ENCODE results near the gene EPHB3. TPM values are rescaled to one million over a fixed set of nuclear protein-coding genes. Genes with fewer than 3 reads are reported as not detected.

EPHB3 gene
- total RNA-seq, 3 donors from 2014 or later (not counting 1 experiment from before 2014, with no cell fraction given) = not detected

DNA sequence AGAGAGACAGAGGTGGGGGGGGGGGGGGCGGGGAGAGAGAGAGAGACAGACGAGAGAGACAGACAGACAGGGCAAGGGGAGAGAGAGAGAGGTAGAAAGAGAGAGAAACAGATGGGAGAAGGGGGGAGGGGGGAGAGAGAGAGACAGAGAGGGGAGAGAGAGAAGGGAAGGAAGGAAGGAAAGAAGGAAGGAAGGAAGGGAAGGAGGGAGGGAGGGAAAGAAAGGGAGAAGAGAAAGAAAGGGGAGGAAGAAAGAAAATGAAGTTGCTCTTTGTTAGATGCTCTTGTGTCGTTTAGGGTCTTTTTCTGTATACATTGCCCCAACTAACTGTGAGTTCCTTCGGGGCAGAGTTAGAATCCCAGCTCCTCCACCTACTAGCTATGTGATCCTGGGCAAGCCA is 19.0 kb upstream of the EPHB3 start:
- no peak overlapping the region for H3K27ac ChIP-seq (ENCODE audit: low read length)
- DNase-seq = no peak
- H3K4me1 ChIP-seq (ENCODE audit: control insufficient read depth, insufficient read depth, low read length) = peaks cover 9% of the 10 kb centered on the region
- no peak for ATAC-seq
- intact Hi-C loops (cut with micrococcal nuclease) = loop anchor here (10.0 kb wide), 1 partner anchor 128 kb away; no protein-coding TSS in a partner anchor
- Mint-ChIP-seq H3K36me3 (no peaks in the 10 kb centered on the region), H3K9me3 (no peaks in the 10 kb centered on the region), H3K4me1 (peaks cover 8 to 9% of the 10 kb centered on the region in 2 donors), H3K27ac (no peak overlapping the region), H3K4me3 (no peak overlapping the region), H3K27me3 (ENCODE audit: low read depth in 2 of 2) (peaks cover 42 to 59% of the 10 kb centered on the region in 2 donors)
- no peaks in the 10 kb centered on the region for H3K36me3 ChIP-seq (ENCODE audit: control insufficient read depth, insufficient read depth, low read length)
- 66% methylated on average over 4 of the region's 4 CpGs for WGBS (ENCODE audit: insufficient coverage)
- no peak overlapping the region for H3K4me3 ChIP-seq (ENCODE audit: low read length)
- H3K9me3 ChIP-seq (ENCODE audit: control insufficient read depth, insufficient read depth, low read length) = no peaks in the 10 kb centered on the region
- no peak for TF ChIP-seq CTCF (IDR thresholded peaks at IDR 0.05)
- H3K27me3 ChIP-seq (ENCODE audit: control insufficient read depth, insufficient read depth, low read length) = peaks cover 5% of the 10 kb centered on the region

DNA sequence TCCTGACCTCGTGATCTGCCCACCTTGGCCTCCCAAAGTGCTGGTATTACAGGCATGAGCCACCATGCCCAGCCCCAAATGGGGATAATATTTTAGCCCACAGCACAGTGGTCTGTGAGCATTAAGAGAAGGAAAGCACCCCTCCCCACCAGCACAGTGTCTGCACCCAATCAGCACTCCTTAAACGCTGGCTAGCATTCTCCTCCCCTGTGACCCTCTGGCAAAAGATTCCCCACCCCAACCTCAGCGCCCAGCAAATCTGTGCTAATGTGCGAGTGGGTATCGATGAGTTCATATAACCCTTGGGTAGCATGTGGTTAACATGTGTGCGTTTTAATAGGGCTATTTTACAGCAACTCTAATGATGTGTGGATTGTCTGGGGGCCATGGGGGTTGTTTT is 18.3 kb upstream of the EPHB3 start:
- no peak overlapping the region for H3K4me3 Mint-ChIP-seq
- peaks cover 8 to 9% of the 10 kb centered on the region in 2 donors for H3K4me1 Mint-ChIP-seq
- H3K9me3 ChIP-seq (ENCODE audit: control insufficient read depth, insufficient read depth, low read length) = no peaks in the 10 kb centered on the region
- no peak for TF ChIP-seq CTCF (IDR thresholded peaks at IDR 0.05)
- H3K27me3 Mint-ChIP-seq (ENCODE audit: low read depth in 2 of 2) = peaks cover 45 to 52% of the 10 kb centered on the region in 2 donors
- 73% methylated on average over 5 of the region's 6 CpGs for WGBS (ENCODE audit: insufficient coverage)
- H3K4me1 ChIP-seq (ENCODE audit: control insufficient read depth, insufficient read depth, low read length) = peaks cover 9% of the 10 kb centered on the region
- H3K27ac ChIP-seq (ENCODE audit: low read length) = no peak overlapping the region
- intact Hi-C loops (cut with micrococcal nuclease) = loop anchor here (10.0 kb wide), 1 partner anchor 128 kb away; no protein-coding TSS in a partner anchor
- no peaks in the 10 kb centered on the region for H3K36me3 ChIP-seq (ENCODE audit: control insufficient read depth, insufficient read depth, low read length)
- H3K36me3 Mint-ChIP-seq = no peaks in the 10 kb centered on the region
- H3K27ac Mint-ChIP-seq = no peak overlapping the region
- ATAC-seq (no peak), DNase-seq (no peak)
- H3K9me3 Mint-ChIP-seq = no peaks in the 10 kb centered on the region
- peaks cover 5% of the 10 kb centered on the region for H3K27me3 ChIP-seq (ENCODE audit: control insufficient read depth, insufficient read depth, low read length)
- H3K4me3 ChIP-seq (ENCODE audit: low read length) = no peak overlapping the region

DNA sequence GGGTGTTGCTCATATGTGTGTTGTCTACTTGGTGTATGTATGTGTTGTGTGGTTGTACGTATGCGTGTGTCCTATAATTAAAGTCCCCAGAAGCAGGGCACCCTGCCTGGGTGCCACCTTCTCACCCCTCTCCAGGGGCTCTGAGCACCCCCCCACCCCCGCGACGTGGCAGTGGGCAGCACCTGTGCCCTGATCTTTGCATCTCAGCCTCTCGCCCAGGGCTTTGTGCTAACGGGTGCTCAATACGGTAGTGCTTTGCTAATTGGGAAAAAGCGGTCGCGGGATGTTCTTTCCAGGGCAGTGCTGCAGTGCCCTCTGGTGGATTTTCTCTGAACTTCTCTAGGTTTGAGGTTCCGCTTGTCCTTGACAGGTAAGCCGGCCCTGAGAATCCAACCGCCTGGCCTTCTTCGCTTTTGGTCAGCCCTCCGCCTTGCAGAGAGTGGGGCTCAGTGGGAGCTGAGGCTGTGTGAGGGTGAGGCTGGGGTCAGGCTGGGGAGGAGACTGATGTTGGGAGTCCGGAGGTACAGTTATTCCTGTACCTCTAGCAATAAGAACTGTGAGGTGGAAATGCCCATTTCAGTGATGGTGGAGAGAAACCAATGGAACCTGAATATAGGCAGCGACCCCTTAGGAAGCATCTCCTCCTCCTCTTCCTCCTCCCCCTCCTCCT is 17.6 kb upstream of the EPHB3 start:
- WGBS (ENCODE audit: insufficient coverage) = 2% methylated on average over 16 of the region's 18 CpGs
- no peak overlapping the region for H3K4me3 ChIP-seq (ENCODE audit: low read length)
- H3K9me3 ChIP-seq (ENCODE audit: control insufficient read depth, insufficient read depth, low read length) = no peaks in the 10 kb centered on the region
- peaks cover 9% of the 10 kb centered on the region for H3K4me1 ChIP-seq (ENCODE audit: control insufficient read depth, insufficient read depth, low read length)
- no peaks in the 10 kb centered on the region for H3K36me3 ChIP-seq (ENCODE audit: control insufficient read depth, insufficient read depth, low read length)
- H3K9me3 Mint-ChIP-seq = no peaks in the 10 kb centered on the region
- H3K4me3 Mint-ChIP-seq = no peak overlapping the region
- H3K27ac Mint-ChIP-seq = peak overlapping the region in 1 of 2 donors; percentile 52
- peaks cover 5% of the 10 kb centered on the region for H3K27me3 ChIP-seq (ENCODE audit: control insufficient read depth, insufficient read depth, low read length)
- no peaks in the 10 kb centered on the region for H3K36me3 Mint-ChIP-seq
- DNase-seq (peak; percentile 57 to 87), ATAC-seq (peak; percentile 79 to 93 (median 89))
- peaks cover 8 to 9% of the 10 kb centered on the region in 2 donors for H3K4me1 Mint-ChIP-seq
- peaks cover 42 to 48% of the 10 kb centered on the region in 2 donors for H3K27me3 Mint-ChIP-seq (ENCODE audit: low read depth in 2 of 2)
- intact Hi-C loops (cut with micrococcal nuclease) = loop anchor here (2.0 to 10.0 kb wide), 2 partner anchors 129 to 649 kb away; no protein-coding TSS in a partner anchor
- H3K27ac ChIP-seq (ENCODE audit: low read length) = no peak overlapping the region
- peak; percentile 82 for TF ChIP-seq CTCF (IDR thresholded peaks at IDR 0.05)

DNA sequence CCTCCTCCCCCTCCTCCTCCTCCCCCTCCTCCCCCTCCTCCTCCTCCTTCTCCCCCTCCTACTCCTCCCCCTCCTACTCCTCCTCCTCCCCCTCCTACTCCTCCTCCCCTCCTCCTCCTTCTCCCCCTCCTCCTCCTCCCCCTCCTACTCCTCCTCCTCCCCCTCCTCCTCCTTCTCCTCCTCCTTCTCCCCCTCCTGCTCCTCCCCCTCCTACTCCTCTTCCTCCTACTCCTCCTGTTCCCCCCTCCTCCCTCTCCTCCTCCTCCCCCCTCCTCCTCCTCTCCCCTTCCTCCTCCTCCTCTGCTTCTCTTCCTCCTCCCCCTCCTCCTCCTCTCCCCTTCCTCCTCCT is 17.1 kb upstream of the EPHB3 start:
- Histone ChIP-seq H3K27me3 (ENCODE audit: control insufficient read depth, insufficient read depth, low read length) (peaks cover 5% of the 10 kb centered on the region), H3K27ac (ENCODE audit: low read length) (no peak overlapping the region), H3K9me3 (ENCODE audit: control insufficient read depth, insufficient read depth, low read length) (no peaks in the 10 kb centered on the region), H3K4me1 (ENCODE audit: control insufficient read depth, insufficient read depth, low read length) (peaks cover 9% of the 10 kb centered on the region), H3K36me3 (ENCODE audit: control insufficient read depth, insufficient read depth, low read length) (no peaks in the 10 kb centered on the region), H3K4me3 (ENCODE audit: low read length) (no peak overlapping the region)
- intact Hi-C loops (cut with micrococcal nuclease) = loop anchor here (2.0 to 10.0 kb wide), 2 partner anchors 130 to 650 kb away; no protein-coding TSS in a partner anchor
- H3K27ac Mint-ChIP-seq = no peak overlapping the region
- no peaks in the 10 kb centered on the region for H3K36me3 Mint-ChIP-seq
- peaks cover 42 to 47% of the 10 kb centered on the region in 2 donors for H3K27me3 Mint-ChIP-seq (ENCODE audit: low read depth in 2 of 2)
- H3K4me3 Mint-ChIP-seq = no peak overlapping the region
- ATAC-seq = no peak
- no peaks in the 10 kb centered on the region for H3K9me3 Mint-ChIP-seq
- no peak for DNase-seq
- H3K4me1 Mint-ChIP-seq = peaks cover 8 to 9% of the 10 kb centered on the region in 2 donors
- TF ChIP-seq CTCF (IDR thresholded peaks at IDR 0.05) = no peak
